CD4-positive, alpha-beta T cell treated with Interleukin-21 for 1 hour (primary cell): ENCODE data around the gene GPHA2.
A peak's percentile ranks its signal among the peaks of the same experiment; 100 is the strongest.
"Not testable (repeated sequence)": the region's sequence is repeated elsewhere in the genome, so short reads cannot be mapped to it uniquely, and the experiment has no call there.

Experiments used
- DNase-seq: peaks from one replicate; pipeline ENCODE4 v3.0.0-alpha.2; 2020

The GPHA2 gene

GRCh38 chr11:64935359-64936081, at the start of gene GPHA2:
Gene GPHA2 (minus strand): TSS chr11:64935893. CDS start chr11:64935460, 433 bp downstream.
- DNase-seq = no peak

GRCh38 chr11:64983339-64983738, 47.6 kb upstream of the GPHA2 start:
- DNase-seq = not testable (repeated sequence)

- no peak for DNase-seq
Observed at GRCh38 chr11:64976651-64977050, 41.0 kb upstream of the GPHA2 start.

- no peak for DNase-seq
Observed at GRCh38 chr11:64974124-64974523, 38.4 kb upstream of the GPHA2 start.

- DNase-seq = peak; percentile 91
Observed at GRCh38 chr11:64971421-64972233, 35.9 kb upstream of the GPHA2 start, which contains the start of gene MAJIN. Gene MAJIN (minus strand): TSS chr11:64972108. CDS start chr11:64959405, 12,703 bp downstream.

DNA sequence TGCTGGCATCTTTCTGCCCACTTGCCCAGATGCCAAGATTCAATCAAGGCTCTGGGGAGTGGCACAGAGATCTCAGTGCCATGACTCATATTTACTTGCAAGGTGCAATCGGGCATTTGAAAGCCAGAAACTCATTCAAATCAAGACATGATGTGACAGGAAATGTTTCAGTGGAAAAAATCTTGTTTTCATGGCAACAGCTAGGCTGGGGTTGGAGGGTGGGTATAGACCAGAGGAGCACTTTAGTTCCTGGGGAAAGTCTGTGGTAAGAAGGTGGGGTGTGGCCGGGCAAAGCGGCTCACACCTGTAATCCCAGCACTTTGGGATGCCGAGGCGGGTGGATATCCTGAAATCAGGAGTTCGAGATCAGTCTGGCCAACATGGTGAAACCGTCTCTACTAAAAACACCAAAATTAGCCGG, 35.0 kb upstream of the GPHA2 start:
- peak; percentile 17 for DNase-seq

DNA sequence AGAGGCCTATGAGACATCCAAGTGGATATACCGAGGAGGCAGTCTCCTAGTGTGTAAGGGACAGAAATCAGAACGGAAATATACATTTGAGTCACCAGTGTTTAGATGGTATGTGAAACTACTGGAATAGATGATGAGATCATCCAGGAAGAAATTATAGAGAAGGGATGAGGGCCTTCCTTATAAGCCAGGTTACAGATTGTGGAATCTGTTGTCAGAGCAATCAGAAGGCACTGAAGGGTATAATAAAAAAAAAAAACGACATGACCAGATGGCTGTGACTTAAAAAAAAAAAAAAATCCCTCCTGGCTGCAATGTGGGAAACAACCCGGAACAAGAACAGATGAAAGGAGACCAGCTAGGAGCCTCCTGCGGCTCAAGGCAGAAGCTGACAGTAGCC, 33.5 kb upstream of the GPHA2 start:
- DNase-seq = no peak

DNA sequence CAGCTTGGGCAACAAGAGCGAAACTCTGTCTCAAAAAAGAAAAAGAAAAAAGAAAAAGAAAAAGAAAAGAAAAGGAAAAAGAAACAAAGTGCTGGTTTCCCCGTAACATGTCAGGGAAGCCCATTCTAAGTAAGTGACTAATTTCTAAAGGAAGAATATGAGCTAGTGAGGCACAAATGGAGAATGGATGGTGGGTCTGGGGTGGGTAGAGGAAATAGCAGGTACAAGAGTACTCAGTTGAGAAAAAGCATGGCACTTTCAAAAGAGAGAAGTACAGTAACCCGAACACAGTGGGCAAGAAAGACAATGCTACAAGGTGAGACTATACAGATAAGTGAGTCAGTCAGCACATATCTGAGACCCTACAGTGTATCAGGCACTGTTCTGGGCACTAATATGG, 31.7 kb upstream of the GPHA2 start:
- DNase-seq = no peak

GRCh38 chr11:64963072-64963631, 27.5 kb upstream of the GPHA2 start:
- DNase-seq = no peak

- no peak for DNase-seq
Observed at GRCh38 chr11:64960719-64961118, 25.0 kb upstream of the GPHA2 start.

GRCh38 chr11:64959498-64959897, 23.8 kb upstream of the GPHA2 start:
- no peak for DNase-seq

GRCh38 chr11:64954201-64954600, 18.5 kb upstream of the GPHA2 start:
- DNase-seq = no peak

- DNase-seq = no peak
Observed at GRCh38 chr11:64951529-64951928, 15.8 kb upstream of the GPHA2 start.

GRCh38 chr11:64947208-64947814, 11.6 kb upstream of the GPHA2 start:
- no peak for DNase-seq

- DNase-seq = no peak
Observed at GRCh38 chr11:64936539-64936938, 846 bp upstream of the GPHA2 start.

DNA sequence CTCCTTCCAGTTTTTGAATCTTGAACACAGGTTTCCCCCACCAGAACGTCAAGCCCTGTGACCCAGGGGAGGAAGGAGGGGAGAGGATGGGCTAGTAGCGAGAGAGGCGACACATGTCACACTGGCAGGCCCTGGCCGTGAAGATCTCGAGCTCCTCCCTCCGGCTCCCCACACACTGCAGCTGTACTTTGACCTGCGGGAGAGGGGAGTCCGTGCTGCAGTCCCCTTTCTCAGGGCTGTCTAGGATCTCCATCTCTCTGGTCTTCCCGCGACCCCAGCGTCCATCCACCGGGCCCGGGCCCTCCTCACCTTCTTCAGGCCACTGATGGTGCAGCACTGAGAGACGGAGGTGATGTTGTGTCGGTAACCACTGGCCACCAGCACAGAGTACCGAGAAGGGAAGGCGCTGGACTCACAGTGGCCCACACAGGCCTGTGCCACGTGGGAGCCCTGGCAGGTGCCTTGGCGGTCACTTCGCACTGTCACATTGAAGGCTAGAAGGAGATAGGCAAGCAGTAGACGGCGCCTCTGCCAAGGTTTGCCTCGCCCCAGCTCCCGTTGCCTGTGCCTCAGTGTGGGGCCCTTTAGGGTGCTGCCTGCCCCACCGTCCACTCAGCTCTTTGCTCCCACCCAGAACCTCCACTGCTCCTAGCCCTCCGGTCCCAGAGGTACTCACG, 873 bp downstream of the GPHA2 start:
- DNase-seq = no peak

- no peak for DNase-seq
Observed at GRCh38 chr11:64933935-64934681, 1.6 kb downstream of the GPHA2 start.

GRCh38 chr11:64933213-64933934, 2.3 kb downstream of the GPHA2 start:
- no peak for DNase-seq

- DNase-seq = no peak
Observed at GRCh38 chr11:64932324-64932723, 3.4 kb downstream of the GPHA2 start.

DNA sequence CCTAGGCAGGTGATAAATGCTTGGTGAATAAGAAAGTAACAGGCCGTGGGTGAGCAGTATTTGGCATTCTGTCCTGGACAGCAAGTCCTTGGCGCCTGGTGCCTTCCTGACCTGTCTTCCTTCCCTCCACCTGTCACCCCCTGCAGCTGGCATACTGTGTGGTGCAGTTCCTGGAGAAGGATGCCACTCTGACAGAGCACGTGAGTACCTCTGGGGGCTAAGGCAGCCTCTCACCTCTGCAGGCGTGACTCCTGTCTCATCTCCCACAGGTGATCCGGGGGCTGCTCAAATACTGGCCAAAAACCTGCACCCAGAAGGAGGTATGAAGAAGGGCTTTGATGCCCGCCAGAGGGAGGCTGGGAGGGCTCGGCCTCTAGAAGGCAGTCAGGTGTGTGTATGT, 4.4 kb downstream of the GPHA2 start:
- DNase-seq = no peak

- no peak for DNase-seq
Observed at GRCh38 chr11:64930340-64930739, 5.4 kb downstream of the GPHA2 start.
